ENCODE data around the gene TRAF3IP1.

- no peak for TF ChIP-seq BHLHE40 (IDR thresholded peaks at IDR 0.05; ENCODE audit: borderline replicate concordance)
- no peak for TF ChIP-seq SP1 (IDR thresholded peaks at IDR 0.05)
- no peak for TF ChIP-seq FOXA1 (IDR thresholded peaks at IDR 0.05)
- TF ChIP-seq HDGF (IDR thresholded peaks at IDR 0.05; ENCODE audit: borderline replicate concordance) = no peak
- TF ChIP-seq NFRKB (IDR thresholded peaks at IDR 0.05) = no peak
- TF ChIP-seq FOXK2 (IDR thresholded peaks at IDR 0.05) = no peak
Measured at GRCh38 chr2:238304116-238304515, 16.2 kb upstream of the TRAF3IP1 start.
